T-helper 2 cell treated with Interferon-gamma antibody and Interleukin-4, amounts not matched to agents 100 ng/mL and 5 ng/mL, for 36 hours (primary cell): ENCODE data around the gene JAG1. TPM values are rescaled to one million over a fixed set of nuclear protein-coding genes. Genes with fewer than 3 reads are reported as not detected.
"Not testable (repeated sequence)": the region's sequence is repeated elsewhere in the genome, so short reads cannot be mapped to it uniquely, and the experiment has no call there.

Experiments used
- intact Hi-C: fragments of 100-400 bp; cut with micrococcal nuclease; formaldehyde crosslinking; loops from one replicate; pipeline ENCODE4 v1.15.1; 2023
- total RNA-seq: library from RNA; stranded (reverse); gene quantifications from 2 replicates; pipeline ENCODE4 v1.2.3, GENCODE V29; 2022

Gene JAG1
- total RNA-seq, 1 donor from 2014 or later = 1.1 TPM

- intact Hi-C loops = not testable (repeated sequence)
Measured at GRCh38 chr20:10617549-10618133, 56.2 kb downstream of the JAG1 start.

GRCh38 chr20:10616212-10616611 lies 57.6 kb downstream of the JAG1 start:
- intact Hi-C loops = no loop called here

- intact Hi-C loops = no loop called here
Measured at GRCh38 chr20:10613911-10614310, 59.9 kb downstream of the JAG1 start.

- intact Hi-C loops = not testable (repeated sequence)
Measured at GRCh38 chr20:10613426-10613825, 60.4 kb downstream of the JAG1 start.

- intact Hi-C loops = no loop called here
Measured at GRCh38 chr20:10611357-10611756, 62.4 kb downstream of the JAG1 start.

- intact Hi-C loops = no loop called here
Measured at GRCh38 chr20:10610251-10610650, 63.5 kb downstream of the JAG1 start.

- intact Hi-C loops = no loop called here
Measured at GRCh38 chr20:10609770-10610169, 64.0 kb downstream of the JAG1 start.

- intact Hi-C loops = no loop called here
Measured at GRCh38 chr20:10609276-10609675, 64.5 kb downstream of the JAG1 start.

- intact Hi-C loops = no loop called here
Measured at GRCh38 chr20:10605547-10606195, 68.1 kb downstream of the JAG1 start.

GRCh38 chr20:10604865-10605440 lies 68.8 kb downstream of the JAG1 start:
- intact Hi-C loops = no loop called here

- intact Hi-C loops = no loop called here
Measured at GRCh38 chr20:10603971-10604864, 69.6 kb downstream of the JAG1 start.

GRCh38 chr20:10603378-10603777 lies 70.4 kb downstream of the JAG1 start:
- intact Hi-C loops = no loop called here

GRCh38 chr20:10602221-10602871 lies 71.5 kb downstream of the JAG1 start:
- intact Hi-C loops = no loop called here

GRCh38 chr20:10597637-10598036 lies 76.2 kb downstream of the JAG1 start:
- intact Hi-C loops = loop anchor here (5.0 kb wide), 1 partner anchor 40 kb away; no protein-coding TSS in a partner anchor

- intact Hi-C loops = loop anchor here (5.0 kb wide), 1 partner anchor 39 kb away; no protein-coding TSS in a partner anchor
Measured at GRCh38 chr20:10596710-10597121, 77.1 kb downstream of the JAG1 start.

GRCh38 chr20:10595985-10596384 lies 77.8 kb downstream of the JAG1 start:
- intact Hi-C loops = loop anchor here (5.0 kb wide), 1 partner anchor 39 kb away; no protein-coding TSS in a partner anchor

- intact Hi-C loops = loop anchor here (5.0 kb wide), 1 partner anchor 38 kb away; no protein-coding TSS in a partner anchor
Measured at GRCh38 chr20:10595266-10595665, 78.5 kb downstream of the JAG1 start.

GRCh38 chr20:10594296-10594868 lies 79.4 kb downstream of the JAG1 start:
- intact Hi-C loops = no loop called here

- intact Hi-C loops = no loop called here
Measured at GRCh38 chr20:10591946-10592521, 81.8 kb downstream of the JAG1 start.

GRCh38 chr20:10590950-10591671 lies 82.7 kb downstream of the JAG1 start:
- intact Hi-C loops = no loop called here
